ENCODE results near the gene IPCEF1. TPM values are rescaled to one million over a fixed set of nuclear protein-coding genes. Genes with fewer than 3 reads are reported as not detected.
"Not testable (repeated sequence)": the region's sequence is repeated elsewhere in the genome, so short reads cannot be mapped to it uniquely, and the experiment has no call there.

IPCEF1 gene
- total RNA-seq, 2 donors from 2014 or later, result 3.0 to 5.7 TPM

GRCh38 chr6:154241581-154241980 is 115.0 kb downstream of the IPCEF1 start:
- H3K27ac ChIP-seq, result no peak overlapping the region
- no peaks in the 10 kb centered on the region for H3K27me3 ChIP-seq
- H3K4me3 ChIP-seq, result no peak overlapping the region
- DNase-seq (no peak), ATAC-seq (no peak)
- 84 to 85% methylated on average over 8 of the region's 8 CpGs for WGBS, 2 donors
- H3K4me1 ChIP-seq, result no peaks in the 10 kb centered on the region
- TF ChIP-seq, protein P1, sequence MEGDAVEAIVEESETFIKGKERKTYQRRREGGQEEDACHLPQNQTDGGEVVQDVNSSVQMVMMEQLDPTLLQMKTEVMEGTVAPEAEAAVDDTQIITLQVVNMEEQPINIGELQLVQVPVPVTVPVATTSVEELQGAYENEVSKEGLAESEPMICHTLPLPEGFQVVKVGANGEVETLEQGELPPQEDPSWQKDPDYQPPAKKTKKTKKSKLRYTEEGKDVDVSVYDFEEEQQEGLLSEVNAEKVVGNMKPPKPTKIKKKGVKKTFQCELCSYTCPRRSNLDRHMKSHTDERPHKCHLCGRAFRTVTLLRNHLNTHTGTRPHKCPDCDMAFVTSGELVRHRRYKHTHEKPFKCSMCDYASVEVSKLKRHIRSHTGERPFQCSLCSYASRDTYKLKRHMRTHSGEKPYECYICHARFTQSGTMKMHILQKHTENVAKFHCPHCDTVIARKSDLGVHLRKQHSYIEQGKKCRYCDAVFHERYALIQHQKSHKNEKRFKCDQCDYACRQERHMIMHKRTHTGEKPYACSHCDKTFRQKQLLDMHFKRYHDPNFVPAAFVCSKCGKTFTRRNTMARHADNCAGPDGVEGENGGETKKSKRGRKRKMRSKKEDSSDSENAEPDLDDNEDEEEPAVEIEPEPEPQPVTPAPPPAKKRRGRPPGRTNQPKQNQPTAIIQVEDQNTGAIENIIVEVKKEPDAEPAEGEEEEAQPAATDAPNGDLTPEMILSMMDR (IDR thresholded peaks at IDR 0.05), result no peak
- no peak for TF ChIP-seq POLR2A (IDR thresholded peaks at IDR 0.05)
- H3K9me3 ChIP-seq, result no peaks in the 10 kb centered on the region
- no peaks in the 10 kb centered on the region for H3K36me3 ChIP-seq (replicated peaks in 1 of 2; ENCODE audit: insufficient read depth in 1 of 2, low read depth in 2 of 2)
- intact Hi-C loops (cut with DNase I), result no loop called here

- ATAC-seq; H3K4me3 ChIP-seq; H3K9me3 ChIP-seq; DNase-seq; H3K27me3 ChIP-seq; H3K36me3 ChIP-seq (replicated peaks in 1 of 2; ENCODE audit: insufficient read depth in 1 of 2, low read depth in 2 of 2); intact Hi-C loops (cut with DNase I); H3K4me1 ChIP-seq; H3K27ac ChIP-seq: not testable (repeated sequence)
- WGBS, 2 donors, result 85 to 94% methylated on average over 9 to 11 of the region's 11 CpGs
Observed at GRCh38 chr6:154241061-154241460, 115.5 kb downstream of the IPCEF1 start.

DNA sequence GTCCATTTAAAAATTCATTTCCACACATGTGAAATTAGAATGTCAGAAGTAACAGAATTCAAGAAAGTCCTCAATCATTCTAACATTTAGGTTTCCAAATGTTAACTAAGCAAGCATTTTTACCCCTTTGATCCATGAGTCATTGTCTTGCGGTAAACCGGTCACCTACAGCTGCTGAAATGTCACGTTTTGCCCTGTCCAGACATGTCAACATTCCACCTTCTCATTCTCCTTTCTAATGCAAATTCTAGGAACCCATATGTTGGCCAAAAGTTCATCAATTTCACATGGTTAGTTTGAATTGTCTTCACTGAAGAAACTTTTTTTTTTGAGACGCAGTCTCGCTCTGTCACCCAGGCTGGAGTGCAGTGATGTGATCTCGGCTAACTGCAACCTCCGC is 117.2 kb downstream of the IPCEF1 start:
- DNase-seq, result no peak
- no peak for ATAC-seq
- intact Hi-C loops (cut with DNase I), result no loop called here

GRCh38 chr6:154238831-154239230 is 117.8 kb downstream of the IPCEF1 start:
- H3K9me3 ChIP-seq, result no peaks in the 10 kb centered on the region
- 79 to 88% methylated on average over 2 of the region's 2 CpGs for WGBS, 2 donors
- no peaks in the 10 kb centered on the region for H3K4me1 ChIP-seq
- no peak for TF ChIP-seq POLR2A (IDR thresholded peaks at IDR 0.05)
- TF ChIP-seq, protein P1 (IDR thresholded peaks at IDR 0.05), result no peak
- DNase-seq (no peak), ATAC-seq (no peak)
- no peak overlapping the region for H3K27ac ChIP-seq
- intact Hi-C loops (cut with DNase I), result no loop called here
- no peaks in the 10 kb centered on the region for H3K36me3 ChIP-seq (replicated peaks in 1 of 2; ENCODE audit: insufficient read depth in 1 of 2, low read depth in 2 of 2)
- H3K4me3 ChIP-seq, result no peak overlapping the region
- H3K27me3 ChIP-seq, result no peaks in the 10 kb centered on the region

More for the DNA sequence above, 117.2 kb downstream of the IPCEF1 start:
- Histone ChIP-seq H3K27me3 (no peaks in the 10 kb centered on the region), H3K9me3 (no peaks in the 10 kb centered on the region), H3K27ac (no peak overlapping the region), H3K4me1 (no peaks in the 10 kb centered on the region), H3K4me3 (no peak overlapping the region), H3K36me3 (replicated peaks in 1 of 2; ENCODE audit: insufficient read depth in 1 of 2, low read depth in 2 of 2) (no peaks in the 10 kb centered on the region)
- TF ChIP-seq POLR2A (IDR thresholded peaks at IDR 0.05), result no peak
- TF ChIP-seq, protein P1 (IDR thresholded peaks at IDR 0.05), result no peak
- WGBS, 2 donors, result 80 to 91% methylated on average over 7 of the region's 7 CpGs

DNA sequence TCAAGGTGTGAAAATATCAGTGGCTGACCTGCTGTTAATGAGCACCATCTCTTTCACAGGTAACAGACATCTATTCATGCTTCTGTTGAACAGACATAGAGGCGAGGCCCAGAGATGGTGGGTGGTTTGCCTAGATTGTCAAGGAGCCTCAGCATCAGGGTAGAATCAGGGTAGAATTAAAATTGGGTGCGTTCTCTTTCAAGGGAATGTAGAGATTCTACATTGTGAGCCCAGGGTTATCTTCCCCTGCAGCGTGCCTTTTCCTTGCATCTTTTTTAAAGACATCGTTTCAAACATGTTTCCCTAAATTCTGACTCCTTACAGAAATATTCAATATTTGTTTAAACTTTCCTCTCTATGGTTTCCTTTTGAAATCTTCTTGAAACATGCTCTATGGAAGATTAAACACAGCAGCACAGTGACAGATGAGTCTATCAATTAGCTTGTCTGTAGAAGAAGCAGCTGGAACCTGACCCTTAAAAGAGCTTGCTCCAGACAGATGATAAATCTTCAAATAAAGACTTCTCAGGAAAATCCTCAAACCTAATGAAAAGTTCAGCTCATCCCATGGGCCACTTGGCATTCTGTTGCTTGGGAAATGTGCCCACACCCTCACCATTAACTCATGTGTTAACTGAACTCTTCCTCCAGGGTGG is 119.8 kb downstream of the IPCEF1 start:
- H3K4me1 ChIP-seq, result no peaks in the 10 kb centered on the region
- H3K27me3 ChIP-seq, result no peaks in the 10 kb centered on the region
- TF ChIP-seq, protein P1 (IDR thresholded peaks at IDR 0.05), result no peak
- no peak for TF ChIP-seq POLR2A (IDR thresholded peaks at IDR 0.05)
- H3K27ac ChIP-seq, result no peak overlapping the region
- no peak for ATAC-seq
- H3K9me3 ChIP-seq, result no peaks in the 10 kb centered on the region
- intact Hi-C loops (cut with DNase I), result no loop called here
- H3K36me3 ChIP-seq (replicated peaks in 1 of 2; ENCODE audit: insufficient read depth in 1 of 2, low read depth in 2 of 2), result no peaks in the 10 kb centered on the region
- no peak overlapping the region for H3K4me3 ChIP-seq
- WGBS, 2 donors, result 79 to 84% methylated on average over 4 of the region's 4 CpGs
- no peak for DNase-seq
